Body of pancreas (tissue), 4 donors: Measurements from ENCODE around the gene KCND3.

Experiments
- CTCF ChIP-seq, 7 experiments: fragments of 450-650 bp in 4 of 7; fragments of 200-600 bp in 3 of 7; sonication (generic) in 3 of 7; IDR thresholded peaks; one replicate each; pipeline ENCODE4 v1.5.1; 2016 to 2019; ENCODE audit warnings: antibody characterized with exemption in 7 of 7
- POLR2A ChIP-seq, 3 donors: fragments of 450-650 bp; IDR thresholded peaks; one replicate each; pipeline ENCODE4 v1.6.1; 2016; ENCODE audit warnings: antibody characterized with exemption in 3 of 3, mild to moderate bottlenecking in 2 of 3

GRCh38 chr1:111855260-111855659, 134.2 kb downstream of the KCND3 start:
- TF ChIP-seq CTCF (IDR thresholded peaks at IDR 0.05) (no peak), POLR2A (IDR thresholded peaks at IDR 0.05) (no peak)
